Neutrophil (primary cell): ENCODE measurements around the gene KRTAP9-1.
"Not testable (repeated sequence)": the region's sequence is repeated elsewhere in the genome, so short reads cannot be mapped to it uniquely, and the experiment has no call there.

Experiments
- H3K27ac ChIP-seq: fragments of 200-600 bp; sonication (generic); 2 replicates; pipeline ENCODE4 v1.5.1; 2016; ENCODE audit warnings: mild to moderate bottlenecking, moderate library complexity
- H3K27me3 ChIP-seq: fragments of 200-600 bp; sonication (generic); 2 replicates; pipeline ENCODE4 v1.6.0; 2016; ENCODE audit warnings: mild to moderate bottlenecking
- H3K36me3 ChIP-seq: fragments of 200-600 bp; sonication (generic); 2 replicates; pipeline ENCODE4 v1.5.1; 2017
- H3K4me1 ChIP-seq, 2 experiments: fragments of 200-600 bp in 1 of 2; sonication (generic) in 1 of 2; 1 replicate in 1 of 2; 2 replicates in 1 of 2; pipeline versions ENCODE4 v1.5.1 to v1.6.1; 2013 to 2016; ENCODE audit warnings: low read depth in 1 of 2, low read length in 1 of 2, mild to moderate bottlenecking in 1 of 2, moderate library complexity in 1 of 2; ENCODE audit not compliant: control insufficient read depth in 1 of 2, insufficient read depth in 1 of 2
- H3K4me3 ChIP-seq, 2 experiments: fragments of 200-600 bp in 1 of 2; sonication (generic) in 1 of 2; 1 replicate in 1 of 2; 2 replicates in 1 of 2; pipeline ENCODE4 v1.5.1; 2013 to 2016; ENCODE audit warnings: low read depth in 1 of 2, low read length in 1 of 2, mild to moderate bottlenecking in 1 of 2, moderate library complexity in 1 of 2
- H3K9me3 ChIP-seq: fragments of 200-600 bp; sonication (generic); 2 replicates; pipeline ENCODE4 v1.5.1; 2016
- TF ChIP-seq, protein P1 (sequence below): fragments of 200-600 bp; sonication (generic); IDR thresholded peaks from 2 replicates; pipeline ENCODE4 v1.5.1; 2016; ENCODE audit warnings: antibody characterized with exemption

The KRTAP9-1 gene, protein sequence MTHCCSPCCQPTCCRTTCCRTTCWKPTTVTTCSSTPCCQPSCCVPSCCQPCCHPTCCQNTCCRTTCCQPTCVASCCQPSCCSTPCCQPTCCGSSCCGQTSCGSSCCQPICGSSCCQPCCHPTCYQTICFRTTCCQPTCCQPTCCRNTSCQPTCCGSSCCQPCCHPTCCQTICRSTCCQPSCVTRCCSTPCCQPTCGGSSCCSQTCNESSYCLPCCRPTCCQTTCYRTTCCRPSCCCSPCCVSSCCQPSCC

GRCh38 chr17:41189837-41190318 is at the start of gene KRTAP9-1:
TSS of gene KRTAP9-1 (plus strand) at chr17:41189887. CDS start at chr17:41189887, 0 bp downstream.
- H3K27ac ChIP-seq, H3K4me3 ChIP-seq, H3K9me3 ChIP-seq, H3K4me1 ChIP-seq, H3K36me3 ChIP-seq: not testable (repeated sequence)
- H3K27me3 ChIP-seq = peaks cover 44% of the 10 kb centered on the region

GRCh38 chr17:41140360-41141131 is 49.1 kb upstream of the KRTAP9-1 start, which contains the start of gene KRTAP4-6:
TSS of gene KRTAP4-6 (minus strand) at chr17:41140544. CDS start at chr17:41140487, 57 bp downstream.
- no peak within 1 kb of the TSS for H3K27ac ChIP-seq

DNA sequence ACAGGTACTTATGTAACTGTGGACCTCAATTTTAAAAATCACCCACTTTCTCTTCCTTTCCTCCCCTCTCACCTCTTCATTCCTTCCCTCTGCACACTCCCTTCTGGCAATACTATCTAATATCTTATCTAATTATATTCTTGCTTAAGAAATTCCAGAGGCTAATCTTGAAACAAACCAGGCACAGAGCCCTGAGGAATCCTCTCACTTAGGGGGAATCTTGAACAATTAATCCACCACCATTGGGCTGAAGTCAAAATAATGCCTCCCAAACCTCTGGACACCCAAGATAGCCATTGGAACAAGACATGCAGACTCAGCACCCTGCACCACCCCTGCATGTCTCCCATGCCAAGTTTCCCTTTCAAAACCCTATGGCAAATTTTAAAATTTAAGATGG is 48.3 kb upstream of the KRTAP9-1 start:
- Histone ChIP-seq H3K36me3 (no peaks in the 10 kb centered on the region), H3K27ac (no peak overlapping the region), H3K4me1 (no peaks in the 10 kb centered on the region), H3K27me3 (no peaks in the 10 kb centered on the region), H3K4me3 (no peak overlapping the region), H3K9me3 (no peaks in the 10 kb centered on the region)
- TF ChIP-seq, protein P1, sequence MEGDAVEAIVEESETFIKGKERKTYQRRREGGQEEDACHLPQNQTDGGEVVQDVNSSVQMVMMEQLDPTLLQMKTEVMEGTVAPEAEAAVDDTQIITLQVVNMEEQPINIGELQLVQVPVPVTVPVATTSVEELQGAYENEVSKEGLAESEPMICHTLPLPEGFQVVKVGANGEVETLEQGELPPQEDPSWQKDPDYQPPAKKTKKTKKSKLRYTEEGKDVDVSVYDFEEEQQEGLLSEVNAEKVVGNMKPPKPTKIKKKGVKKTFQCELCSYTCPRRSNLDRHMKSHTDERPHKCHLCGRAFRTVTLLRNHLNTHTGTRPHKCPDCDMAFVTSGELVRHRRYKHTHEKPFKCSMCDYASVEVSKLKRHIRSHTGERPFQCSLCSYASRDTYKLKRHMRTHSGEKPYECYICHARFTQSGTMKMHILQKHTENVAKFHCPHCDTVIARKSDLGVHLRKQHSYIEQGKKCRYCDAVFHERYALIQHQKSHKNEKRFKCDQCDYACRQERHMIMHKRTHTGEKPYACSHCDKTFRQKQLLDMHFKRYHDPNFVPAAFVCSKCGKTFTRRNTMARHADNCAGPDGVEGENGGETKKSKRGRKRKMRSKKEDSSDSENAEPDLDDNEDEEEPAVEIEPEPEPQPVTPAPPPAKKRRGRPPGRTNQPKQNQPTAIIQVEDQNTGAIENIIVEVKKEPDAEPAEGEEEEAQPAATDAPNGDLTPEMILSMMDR = no peak

More at GRCh38 chr17:41140360-41141131, 49.1 kb upstream of the KRTAP9-1 start, which contains the start of gene KRTAP4-6:
- no peaks in the 10 kb centered on the region for H3K36me3 ChIP-seq
- TF ChIP-seq, protein P1 = no peak
- no peak within 1 kb of the TSS for H3K4me3 ChIP-seq
- no peaks in the 10 kb centered on the region for H3K9me3 ChIP-seq
- H3K4me1 ChIP-seq = no peaks in the 10 kb centered on the region
- H3K27me3 ChIP-seq = no peaks in the 10 kb centered on the region

DNA sequence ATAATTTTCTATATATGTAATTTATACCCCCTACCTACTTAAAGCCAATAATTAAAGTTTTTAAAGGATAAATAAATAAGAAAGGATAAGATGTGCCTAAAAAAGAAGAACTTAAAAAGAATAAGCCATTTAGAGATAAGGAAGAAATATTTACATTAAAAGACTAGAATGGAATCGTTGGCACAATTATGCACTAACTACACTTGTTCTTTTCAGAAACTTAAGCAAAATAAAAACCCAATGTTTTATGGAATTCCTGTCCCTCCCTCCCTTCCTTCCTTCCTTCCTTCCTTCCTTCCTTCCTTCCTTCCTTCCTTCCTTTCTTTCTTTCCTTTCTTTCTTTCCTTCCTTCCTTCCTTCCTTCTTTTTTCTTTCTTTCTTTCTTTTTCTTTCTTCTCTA is 44.8 kb upstream of the KRTAP9-1 start:
- H3K4me1 ChIP-seq = no peaks in the 10 kb centered on the region
- no peaks in the 10 kb centered on the region for H3K36me3 ChIP-seq
- TF ChIP-seq, protein P1 = no peak
- no peak overlapping the region for H3K4me3 ChIP-seq
- H3K9me3 ChIP-seq = no peaks in the 10 kb centered on the region
- peaks cover 8% of the 10 kb centered on the region for H3K27me3 ChIP-seq
- no peak overlapping the region for H3K27ac ChIP-seq

DNA sequence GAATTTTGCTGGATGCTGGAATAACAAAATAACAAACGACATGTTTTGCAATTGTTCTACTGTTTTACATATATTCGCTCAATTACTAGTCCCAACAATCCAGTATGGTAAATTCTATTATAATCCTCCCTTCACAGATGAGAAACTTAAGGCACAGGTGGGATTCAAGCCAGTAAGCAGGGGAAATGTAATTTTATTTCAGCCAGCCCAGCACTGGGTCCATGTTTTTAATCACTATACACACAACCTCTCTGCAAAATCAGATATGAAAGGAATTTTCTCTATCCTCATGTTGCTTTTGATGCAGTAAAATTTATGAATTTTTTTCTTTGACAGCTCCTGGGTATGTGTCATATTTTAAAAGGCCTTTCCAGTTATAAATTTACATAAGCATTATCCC is 44.4 kb upstream of the KRTAP9-1 start:
- H3K9me3 ChIP-seq = no peaks in the 10 kb centered on the region
- H3K4me3 ChIP-seq = no peak overlapping the region
- H3K4me1 ChIP-seq = no peaks in the 10 kb centered on the region
- no peaks in the 10 kb centered on the region for H3K36me3 ChIP-seq
- H3K27me3 ChIP-seq = peaks cover 9% of the 10 kb centered on the region
- TF ChIP-seq, protein P1 = no peak
- H3K27ac ChIP-seq = no peak overlapping the region
